NCI-H1092 treated with DMSO at 0.1 percent for 48 hours (cell line): ENCODE results near the gene ZNF774.
"Not testable (repeated sequence)": the region's sequence is repeated elsewhere in the genome, so short reads cannot be mapped to it uniquely, and the experiment has no call there.

Source experiments
- DNase-seq: peaks from one replicate; lab custom pipeline; 2025; lab: John Stamatoyannopoulos, UW

ZNF774 gene

GRCh38 chr15:90352107-90352893, at the start of gene ZNF774:
Gene ZNF774 (plus strand): TSS chr15:90352284. CDS start chr15:90354661, 2,377 bp downstream.
- DNase-seq: peak; percentile 93

DNA sequence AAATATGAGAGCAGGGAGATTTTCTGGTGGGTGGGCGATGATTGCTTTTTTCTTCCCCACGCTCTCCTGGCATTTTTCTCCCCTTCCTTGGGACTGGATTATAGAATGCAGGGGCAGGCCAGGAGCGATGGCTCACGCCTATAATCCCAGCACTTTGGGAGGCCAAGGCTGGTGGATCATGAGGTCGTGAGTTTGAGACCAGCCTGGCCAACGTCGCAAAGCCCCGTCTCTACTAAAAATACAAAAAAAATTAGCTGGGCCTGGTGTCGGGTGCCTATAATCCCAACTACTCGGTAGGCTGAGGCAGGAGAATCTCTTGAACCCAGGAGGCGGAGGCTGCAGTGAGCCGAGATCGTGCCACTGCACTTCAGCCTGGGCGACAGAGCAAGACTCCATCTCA, 46.7 kb upstream of the ZNF774 start:
- not testable (repeated sequence) for DNase-seq

DNA sequence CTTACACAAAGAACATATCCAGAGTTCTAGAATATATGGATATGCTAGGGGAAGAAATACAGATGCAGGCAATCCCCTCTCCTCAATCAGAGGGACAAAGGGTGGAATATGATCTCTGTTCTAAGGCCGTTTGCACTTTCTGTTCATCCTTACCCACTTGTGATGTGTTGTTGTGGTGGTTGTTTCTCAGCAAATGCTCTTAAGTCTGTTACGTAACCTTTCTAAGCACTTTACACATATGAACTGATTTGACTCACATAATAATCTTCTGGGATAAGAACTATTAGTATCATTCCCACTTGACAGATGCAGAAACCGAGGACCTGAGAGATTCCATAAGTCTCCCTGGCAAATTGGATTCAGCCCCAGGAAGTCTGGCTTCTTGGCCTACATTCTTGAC, 46.2 kb upstream of the ZNF774 start:
- no peak for DNase-seq

DNA sequence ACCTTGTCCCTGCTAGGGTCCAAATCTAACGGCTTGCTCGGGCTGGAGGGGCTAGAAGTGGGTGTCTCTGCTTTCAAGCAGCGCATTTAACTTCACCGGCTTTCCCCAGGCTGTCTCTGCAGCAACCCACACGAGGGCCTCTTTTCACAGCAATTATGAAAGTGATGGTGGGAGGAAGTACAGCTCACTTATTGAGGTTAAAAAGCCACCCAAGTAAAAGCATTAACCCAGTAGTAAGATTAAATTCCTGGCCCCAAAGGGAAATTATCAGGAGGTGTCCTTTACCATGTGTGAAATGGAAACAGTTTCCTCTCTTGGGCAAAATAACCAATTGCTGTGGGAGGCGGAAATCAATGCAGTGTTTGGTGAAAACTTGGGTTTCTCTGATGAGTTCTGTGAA, 45.5 kb upstream of the ZNF774 start:
- DNase-seq: no peak

- no peak for DNase-seq
Measured at GRCh38 chr15:90307661-90308060, 44.4 kb upstream of the ZNF774 start.

GRCh38 chr15:90309020-90309419, 43.1 kb upstream of the ZNF774 start:
- no peak for DNase-seq

GRCh38 chr15:90315278-90315982, 36.7 kb upstream of the ZNF774 start:
- no peak for DNase-seq

- no peak for DNase-seq
Measured at GRCh38 chr15:90316139-90316538, 35.9 kb upstream of the ZNF774 start.

GRCh38 chr15:90318591-90318990, 33.5 kb upstream of the ZNF774 start:
- no peak for DNase-seq

DNA sequence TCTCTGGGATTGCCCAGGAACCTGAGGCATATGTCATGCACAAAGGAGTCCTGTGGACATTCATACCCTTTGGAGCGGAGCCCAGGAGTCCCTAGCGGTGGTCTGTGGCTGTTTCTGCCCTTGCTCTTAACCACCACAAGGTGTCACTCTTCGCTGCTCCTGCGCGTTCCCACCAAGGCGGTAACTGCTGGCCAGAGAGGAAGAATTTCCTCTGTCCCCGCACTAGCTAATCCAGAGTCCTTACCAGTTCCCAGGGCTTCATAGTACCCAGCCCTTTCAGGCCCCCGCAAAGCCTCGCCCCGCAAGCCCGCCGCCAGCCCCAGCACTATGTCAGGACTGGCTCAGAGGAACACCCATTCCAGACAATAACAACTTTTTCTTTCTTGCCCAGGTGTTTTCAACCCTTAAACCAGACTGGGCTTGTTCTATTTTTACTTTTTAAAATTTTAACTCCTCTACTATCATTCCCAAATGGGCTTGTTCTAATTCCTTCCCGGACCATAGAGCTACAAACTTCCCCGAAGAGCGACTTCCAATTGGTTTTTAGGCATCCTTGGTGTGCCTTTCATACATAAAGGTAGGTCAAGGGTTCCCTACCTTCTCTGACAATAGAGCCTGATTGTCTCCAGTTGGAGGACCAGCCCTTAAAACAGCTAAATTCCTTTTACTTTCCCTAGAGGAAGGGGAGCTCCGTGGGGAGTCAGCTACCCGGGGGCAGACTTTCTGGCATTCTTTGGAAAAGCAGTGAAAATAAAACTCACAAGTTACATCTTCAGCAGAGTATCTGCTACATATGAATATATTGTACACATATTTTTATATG, 31.8 kb upstream of the ZNF774 start:
- peak; percentile 82 for DNase-seq

- DNase-seq: no peak
Measured at GRCh38 chr15:90320885-90321278, 31.2 kb upstream of the ZNF774 start.

GRCh38 chr15:90322538-90322937, 29.5 kb upstream of the ZNF774 start:
- DNase-seq: no peak

GRCh38 chr15:90325726-90326125, 26.4 kb upstream of the ZNF774 start:
- DNase-seq: no peak

- DNase-seq: no peak
Measured at GRCh38 chr15:90326441-90326840, 25.6 kb upstream of the ZNF774 start.

DNA sequence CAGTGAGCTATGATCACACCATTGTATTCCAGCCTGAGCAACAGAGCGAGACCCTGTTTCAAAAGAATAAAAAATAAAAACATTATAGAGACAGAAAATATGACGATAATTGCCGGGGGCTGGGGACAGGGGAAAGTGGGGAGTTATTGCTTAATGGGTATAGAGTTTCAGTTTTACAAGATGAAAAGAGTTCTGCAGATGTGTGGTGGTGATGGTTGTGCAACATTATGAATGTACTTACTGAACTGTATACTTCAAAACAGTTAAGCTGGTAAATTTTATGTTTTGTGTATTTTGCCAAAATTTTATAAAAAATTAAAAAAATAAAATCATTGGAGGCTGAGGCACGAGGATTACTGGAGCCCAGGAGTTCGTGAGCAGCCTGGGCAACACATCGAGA, 24.8 kb upstream of the ZNF774 start:
- DNase-seq: no peak

- DNase-seq: no peak
Measured at GRCh38 chr15:90334304-90334731, 17.8 kb upstream of the ZNF774 start.

DNA sequence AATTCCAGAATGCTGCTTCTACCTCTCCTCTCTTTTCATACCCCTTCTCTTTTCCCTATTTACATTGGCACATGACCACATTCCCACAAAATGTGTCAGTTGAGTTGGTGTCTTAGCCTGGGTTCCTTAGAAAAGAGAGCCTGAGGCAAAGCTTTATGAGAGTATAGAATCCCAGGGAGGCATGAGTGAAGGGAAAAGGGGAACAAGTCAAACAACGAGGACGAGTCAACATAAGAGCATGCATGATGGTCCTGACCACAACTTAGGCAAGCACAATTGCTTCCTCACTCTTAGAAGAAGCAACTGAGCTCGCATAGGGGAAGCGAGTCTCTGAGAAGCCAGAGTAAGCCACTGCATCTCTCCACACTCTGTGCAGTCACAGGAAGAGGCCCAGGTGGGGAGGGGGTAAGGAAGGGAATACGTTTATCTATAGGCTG, 15.4 kb upstream of the ZNF774 start:
- no peak for DNase-seq

- no peak for DNase-seq
Measured at GRCh38 chr15:90337256-90337655, 14.8 kb upstream of the ZNF774 start.

DNA sequence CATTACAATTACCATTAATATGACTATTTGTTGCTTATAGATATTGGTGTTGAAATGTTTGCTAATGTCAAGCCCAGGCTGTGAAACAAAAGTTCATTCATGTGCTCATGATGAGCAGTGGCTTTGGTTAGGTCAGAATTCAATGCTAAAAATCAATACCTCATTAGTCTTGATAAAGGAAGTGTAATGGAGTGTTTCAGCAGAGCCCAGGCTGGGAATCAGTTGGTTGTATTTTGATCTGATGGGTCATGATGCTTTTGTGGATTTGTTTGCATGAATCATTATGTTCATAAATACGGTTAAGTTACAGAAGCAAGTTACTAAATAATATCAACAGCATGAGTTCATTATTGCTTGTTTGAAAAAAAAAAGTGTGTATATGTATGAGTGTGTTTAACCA, 13.6 kb upstream of the ZNF774 start:
- no peak for DNase-seq

DNA sequence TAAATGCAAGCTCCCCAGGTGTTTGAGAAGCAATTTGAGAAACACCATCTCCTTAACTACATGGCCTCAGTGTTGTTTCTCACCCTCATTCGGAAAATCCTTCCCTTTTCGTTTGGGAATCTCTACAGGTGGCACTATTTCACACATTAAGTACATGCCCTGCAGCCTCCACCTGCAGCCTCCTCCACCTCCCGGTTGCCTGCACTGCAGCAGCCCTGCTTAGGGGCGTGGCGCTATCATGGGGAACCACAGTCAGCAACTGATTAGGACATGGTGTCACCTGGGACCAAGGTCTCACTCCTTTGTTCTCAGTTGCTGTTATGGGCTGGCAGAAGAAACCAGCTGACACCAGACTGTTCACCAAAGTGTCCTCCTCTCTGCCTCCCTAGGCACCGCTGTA, 11.7 kb upstream of the ZNF774 start:
- DNase-seq: no peak

DNA sequence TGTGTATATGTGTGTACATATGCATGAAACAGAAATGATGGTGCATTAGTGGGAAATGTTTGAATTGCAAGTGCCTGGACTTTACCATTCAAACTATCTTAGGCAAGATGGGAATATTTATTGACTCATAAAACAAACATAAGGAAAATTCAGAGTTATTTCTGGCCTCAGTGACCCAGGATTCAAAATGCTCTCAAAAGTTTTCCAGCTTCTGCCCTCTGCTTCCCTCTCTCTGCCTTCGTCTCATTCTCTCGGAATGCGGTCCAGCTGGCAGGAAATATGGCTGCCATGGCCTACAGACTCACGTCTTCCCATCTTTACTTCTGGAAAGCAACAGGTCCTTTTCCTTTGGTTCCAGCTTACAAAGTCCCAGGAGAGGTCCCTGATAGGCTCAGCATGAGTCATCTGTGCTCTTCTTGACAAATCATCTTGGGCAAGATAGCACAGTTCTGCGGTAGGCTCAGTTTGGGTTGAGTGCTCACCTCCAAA, 8.7 kb upstream of the ZNF774 start:
- no peak for DNase-seq

DNA sequence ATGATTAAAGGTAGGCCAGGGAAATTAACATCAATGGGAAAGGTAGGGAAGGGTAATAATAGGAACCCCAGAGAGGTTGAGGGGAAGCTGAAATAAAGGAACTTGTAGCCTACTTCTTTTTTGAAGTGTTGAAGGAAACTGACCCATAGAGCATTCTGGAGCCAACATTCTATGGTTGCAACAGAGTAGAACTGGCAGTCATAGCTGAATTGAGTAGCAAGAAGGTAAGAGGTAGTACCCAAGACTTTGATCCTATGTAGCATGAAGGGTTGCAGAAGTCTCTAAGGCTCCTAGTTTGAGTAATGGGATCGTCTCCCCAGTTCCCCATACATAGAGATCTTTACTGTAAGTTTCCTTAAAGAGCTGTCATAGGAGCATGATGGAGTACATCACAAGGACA, 7.4 kb upstream of the ZNF774 start:
- DNase-seq: no peak
